Measurements from ENCODE around the gene TNFSF8.

Gene TNFSF8

GRCh38 chr9:114905170-114905940 lies 25.0 kb downstream of the TNFSF8 start:
- DNase-seq (ENCODE audit: low spot score): no peak

- DNase-seq (ENCODE audit: low spot score): no peak
These were observed 27.4 kb downstream of the TNFSF8 start for GRCh38 chr9:114902786-114903524.

- no peak for DNase-seq (ENCODE audit: low spot score)
These were observed 29.2 kb downstream of the TNFSF8 start for GRCh38 chr9:114900942-114901802.

GRCh38 chr9:114899995-114900394 lies 30.4 kb downstream of the TNFSF8 start:
- no peak for DNase-seq (ENCODE audit: low spot score)

- no peak for DNase-seq (ENCODE audit: low spot score)
These were observed 30.9 kb downstream of the TNFSF8 start for GRCh38 chr9:114899461-114899860.

GRCh38 chr9:114898741-114899140 lies 31.6 kb downstream of the TNFSF8 start:
- DNase-seq (ENCODE audit: low spot score): peak; percentile 53

- no peak for DNase-seq (ENCODE audit: low spot score)
These were observed 33.2 kb downstream of the TNFSF8 start for GRCh38 chr9:114897196-114897595.

- no peak for DNase-seq (ENCODE audit: low spot score)
These were observed 34.0 kb downstream of the TNFSF8 start for GRCh38 chr9:114896344-114896743.

GRCh38 chr9:114895521-114895991 lies 34.8 kb downstream of the TNFSF8 start:
- no peak for DNase-seq (ENCODE audit: low spot score)

- DNase-seq (ENCODE audit: low spot score): no peak
These were observed 35.6 kb downstream of the TNFSF8 start for GRCh38 chr9:114894609-114895433.

GRCh38 chr9:114894206-114894605 lies 36.2 kb downstream of the TNFSF8 start:
- DNase-seq (ENCODE audit: low spot score): no peak

GRCh38 chr9:114893221-114894010 lies 37.0 kb downstream of the TNFSF8 start:
- DNase-seq (ENCODE audit: low spot score): peak; percentile 61

GRCh38 chr9:114889802-114890224 lies 40.6 kb downstream of the TNFSF8 start:
- DNase-seq (ENCODE audit: low spot score): no peak

- no peak for DNase-seq (ENCODE audit: low spot score)
These were observed 41.8 kb downstream of the TNFSF8 start for GRCh38 chr9:114888607-114889006.

GRCh38 chr9:114887963-114888362 lies 42.4 kb downstream of the TNFSF8 start:
- DNase-seq (ENCODE audit: low spot score): no peak

GRCh38 chr9:114884787-114885452 lies 45.5 kb downstream of the TNFSF8 start:
- DNase-seq (ENCODE audit: low spot score): no peak

- DNase-seq (ENCODE audit: low spot score): no peak
These were observed 46.7 kb downstream of the TNFSF8 start for GRCh38 chr9:114883709-114884108.

- DNase-seq (ENCODE audit: low spot score): no peak
These were observed 50.1 kb downstream of the TNFSF8 start for GRCh38 chr9:114880291-114880745.

- no peak for DNase-seq (ENCODE audit: low spot score)
These were observed 51.4 kb downstream of the TNFSF8 start for GRCh38 chr9:114878879-114879564.
